HepG2 (cell line): ENCODE results near the gene CHL1. TPM values are rescaled to one million over a fixed set of nuclear protein-coding genes. Genes with fewer than 3 reads are reported as not detected.
"Not testable (repeated sequence)": the region's sequence is repeated elsewhere in the genome, so short reads cannot be mapped to it uniquely, and the experiment has no call there.

Experiments
- ATAC-seq: fragments of 200-7000 bp; cut with Tn5 transposase; 3 replicates; pipeline ENCODE4 v1.9.1; 2020; ENCODE audit warnings: mild to moderate bottlenecking, moderate library complexity
- BruUV-seq: library from RNA; stranded (reverse); fragments of 400-500 nt; replicated peaks from 2 replicates; lab custom pipeline; 2021; lab: Mats Ljungman, UMichigan
- CTCF ChIA-PET: fragments of 300-600 bp; formaldehyde crosslinking; extraction: SDS; loops from one replicate; lab custom pipeline; 2021; ENCODE audit warnings: low total read pairs, inconsistent platforms, low intra/inter-chr PET ratio; lab: Yijun Ruan, JAX
- POLR2A ChIA-PET: fragments of 350-600 bp; sonication (Branson Sonifier 250); formaldehyde crosslinking; loops from one replicate; lab custom pipeline; 2020; ENCODE audit warnings: antibody characterized with exemption, inconsistent platforms; lab: Yijun Ruan, JAX
- DNase-seq: peaks from one replicate; pipeline ENCODE4 v3.0.0-alpha.2; 2015; ENCODE audit warnings: low spot score
- FAIRE-seq: peaks from 3 replicates; lab custom pipeline; 2011; peaks lifted over from hg19 to GRCh38; lab: Jason Lieb, UNC
- H2AFZ ChIP-seq: one replicate; pipeline ENCODE4 v1.6.1; 2011; ENCODE audit warnings: low read length, inconsistent platforms
- H3K27ac ChIP-seq: fragments of 300-600 bp; 3 replicates; pipeline ENCODE4 v1.8.0; 2011; ENCODE audit warnings: mixed run types, mild to moderate bottlenecking, mixed read lengths, low read length, inconsistent platforms; ENCODE audit not compliant: insufficient read depth; ENCODE audit errors: extremely low read length
- H3K27me3 ChIP-seq, 2 experiments: fragments of 200-600 bp in 1 of 2; 2 replicates in 1 of 2; 3 replicates in 1 of 2; pipeline versions ENCODE4 v1.6.0 to v1.8.0; 2011; ENCODE audit warnings: low read length in 2 of 2, mild to moderate bottlenecking in 2 of 2, moderate library complexity in 2 of 2, inconsistent platforms in 1 of 2; ENCODE audit not compliant: insufficient read depth in 2 of 2, control insufficient read depth in 1 of 2
- H3K36me3 ChIP-seq, 2 experiments: fragments of 200-600 bp in 1 of 2; replicated peaks in 1 of 2; 2 replicates in 1 of 2; 3 replicates in 1 of 2; pipeline versions ENCODE4 v1.5.1 to v1.8.0; 2011; ENCODE audit warnings: low read length in 2 of 2, inconsistent platforms in 1 of 2; ENCODE audit not compliant: insufficient read depth in 2 of 2, control insufficient read depth in 1 of 2
- H3K4me1 ChIP-seq: 2 replicates; pipeline ENCODE4 v1.5.1; 2012; ENCODE audit warnings: low read length, inconsistent platforms; ENCODE audit not compliant: insufficient read depth
- H3K4me2 ChIP-seq: 2 replicates; pipeline ENCODE4 v1.6.0; 2011; ENCODE audit warnings: low read depth, low read length, inconsistent platforms
- H3K4me3 ChIP-seq, 3 experiments: fragments of 200-600 bp in 1 of 3; sonication (generic), shearing (Covaris generic) in 1 of 3; replicated peaks in 1 of 3; 2 replicates each; pipeline ENCODE4 v1.5.1; 2011 to 2016; ENCODE audit warnings: low read length in 3 of 3, inconsistent platforms in 2 of 3, low read depth in 2 of 3, mild to moderate bottlenecking in 2 of 3, control low read depth in 1 of 3, mixed read lengths in 1 of 3; ENCODE audit not compliant: insufficient read depth in 1 of 3
- H3K79me2 ChIP-seq: one replicate; pipeline ENCODE4 v1.6.1; 2011; ENCODE audit warnings: low read length, inconsistent platforms; ENCODE audit not compliant: insufficient read depth
- H3K9ac ChIP-seq: 2 replicates; pipeline ENCODE4 v1.6.0; 2011; ENCODE audit warnings: mild to moderate bottlenecking, low read depth, low read length, inconsistent platforms; ENCODE audit not compliant: insufficient read depth
- H3K9me3 ChIP-seq: 2 replicates; pipeline ENCODE4 v1.5.1; 2012; ENCODE audit warnings: mild to moderate bottlenecking, low read length
- H4K20me1 ChIP-seq: 2 replicates; pipeline ENCODE4 v1.6.0; 2011; ENCODE audit warnings: inconsistent platforms, mild to moderate bottlenecking, low read length, moderate library complexity; ENCODE audit not compliant: insufficient read depth
- CEBPB ChIP-seq: IDR thresholded peaks from 2 replicates; pipeline ENCODE4 v1.6.1; 2011; ENCODE audit warnings: low read depth, low read length, improper control_type of control experiment, borderline replicate concordance
- HOXA9 ChIP-seq: sonication (generic); formaldehyde crosslinking; IDR thresholded peaks from 2 replicates; pipeline ENCODE4 v1.8.1; 2022; ENCODE audit warnings: missing genetic modification reagents, mild to moderate bottlenecking, moderate library complexity, borderline replicate concordance
- KAT2B ChIP-seq: fragments of 150-350 bp; IDR thresholded peaks from 2 replicates; pipeline ENCODE4 v1.6.1; 2014; ENCODE audit warnings: low read depth, low read length, borderline replicate concordance
- SALL1 ChIP-seq: sonication (generic); formaldehyde crosslinking; IDR thresholded peaks from 2 replicates; pipeline ENCODE4 v1.8.0; 2022; ENCODE audit warnings: mild to moderate bottlenecking, missing genetic modification reagents
- ZNF737 ChIP-seq: sonication (generic); formaldehyde crosslinking; IDR thresholded peaks from 2 replicates; pipeline ENCODE4 v1.5.0; 2020; ENCODE audit warnings: missing genetic modification reagents, mild to moderate bottlenecking, borderline replicate concordance
- ZNF766 ChIP-seq: sonication (generic); formaldehyde crosslinking; IDR thresholded peaks from 2 replicates; pipeline ENCODE4 v1.5.0; 2020; ENCODE audit warnings: missing genetic modification reagents, borderline replicate concordance
- WGBS: methylation state at CpG from one replicate; pipeline ENCODE4 v1.1.6; 2017; ENCODE audit warnings: low lambda C conversion rate; 5-methylcytosine and 5-hydroxymethylcytosine counted together
- in situ Hi-C: cut with HindIII; loops from 2 replicates; pipeline ENCODE4 v1.10.0; 2017; ENCODE audit warnings: low pct_unique_long_range_greater_than_20kb; ENCODE audit not compliant: extremely low pct_ligation_motif_present
- intact Hi-C: fragments of 100-400 bp; cut with micrococcal nuclease; formaldehyde crosslinking; loops from one replicate; pipeline ENCODE4 v1.10.0; 2022; ENCODE audit not compliant: unreplicated experiment
- polyA plus RNA-seq, 8 experiments: library from polyadenylated mRNA; depleted of rRNA in 3 of 8; stranded (reverse) in 7 of 8; unstranded in 1 of 8; fragments of >200 nt; fragmentation: Illumina TruSeq in 4 of 8; extraction: Trizol in 4 of 8; gene quantifications; 2 replicates each; pipeline versions ENCODE4 v1.2.1 to v1.2.3, GENCODE V29; 2011 to 2016; ENCODE audit warnings: low read depth in 4 of 8, missing spikeins in 1 of 8, mixed read lengths in 1 of 8; ENCODE audit not compliant: insufficient read depth in 1 of 8
- total RNA-seq, 5 experiments: library from RNA; depleted of rRNA; stranded (reverse); fragments of >200 nt; fragmentation: Illumina TruSeq; extraction: Trizol; gene quantifications; 2 replicates each; pipeline ENCODE4 v1.2.3, GENCODE V29; 2016; ENCODE audit warnings: low read depth in 1 of 5
- TF ChIP-seq, protein P1 (sequence below): sonication (generic); formaldehyde crosslinking; IDR thresholded peaks from 2 replicates; pipeline ENCODE4 v1.4.0; 2020; ENCODE audit warnings: missing genetic modification reagents
- TF ChIP-seq, protein P2 (sequence below): sonication (generic); formaldehyde crosslinking; IDR thresholded peaks from 2 replicates; pipeline ENCODE4 v1.4.0; 2020; ENCODE audit warnings: mild to moderate bottlenecking, missing genetic modification reagents

The CHL1 gene
- total and polyA plus RNA-seq, 2 of the 13 experiments (the other 11 are each of a cell fraction or from before 2014, with no cell fraction given), result not detected

DNA sequence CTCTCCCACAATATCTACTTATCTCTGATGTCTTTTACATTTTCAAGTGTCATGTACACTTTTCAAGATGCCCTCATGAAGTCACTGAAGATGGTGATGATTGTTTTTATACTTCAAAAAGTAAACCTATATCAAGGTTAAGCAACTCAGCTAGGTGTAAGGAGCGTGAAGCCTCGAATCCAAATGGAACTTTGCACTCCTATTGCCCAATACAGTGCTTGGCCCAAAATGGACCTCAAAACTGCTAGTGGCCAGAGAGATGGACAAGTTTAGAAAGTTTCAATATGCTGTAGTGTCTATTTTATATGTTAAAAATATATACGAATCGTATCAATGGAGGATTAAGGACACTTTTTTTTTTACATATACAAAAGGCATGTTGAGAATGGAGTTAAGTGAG lies 167.7 kb downstream of the CHL1 start:
- CTCF ChIA-PET, result no interaction called here
- Histone ChIP-seq H3K27me3 (no peaks in the 10 kb centered on the region), H3K9me3 (no peaks in the 10 kb centered on the region), H3K36me3 (no peaks in the 10 kb centered on the region), H3K4me2 (no peak overlapping the region), H4K20me1 (no peaks in the 10 kb centered on the region), H3K9ac (no peak overlapping the region), H2AFZ (no peak overlapping the region), H3K27ac (no peak overlapping the region), H3K4me3 (no peak overlapping the region), H3K79me2 (no peaks in the 10 kb centered on the region), H3K4me1 (no peaks in the 10 kb centered on the region)
- in situ Hi-C loops (no loop called here), intact Hi-C loops (no loop called here)
- ATAC-seq, result no peak
- TF ChIP-seq, protein P1, sequence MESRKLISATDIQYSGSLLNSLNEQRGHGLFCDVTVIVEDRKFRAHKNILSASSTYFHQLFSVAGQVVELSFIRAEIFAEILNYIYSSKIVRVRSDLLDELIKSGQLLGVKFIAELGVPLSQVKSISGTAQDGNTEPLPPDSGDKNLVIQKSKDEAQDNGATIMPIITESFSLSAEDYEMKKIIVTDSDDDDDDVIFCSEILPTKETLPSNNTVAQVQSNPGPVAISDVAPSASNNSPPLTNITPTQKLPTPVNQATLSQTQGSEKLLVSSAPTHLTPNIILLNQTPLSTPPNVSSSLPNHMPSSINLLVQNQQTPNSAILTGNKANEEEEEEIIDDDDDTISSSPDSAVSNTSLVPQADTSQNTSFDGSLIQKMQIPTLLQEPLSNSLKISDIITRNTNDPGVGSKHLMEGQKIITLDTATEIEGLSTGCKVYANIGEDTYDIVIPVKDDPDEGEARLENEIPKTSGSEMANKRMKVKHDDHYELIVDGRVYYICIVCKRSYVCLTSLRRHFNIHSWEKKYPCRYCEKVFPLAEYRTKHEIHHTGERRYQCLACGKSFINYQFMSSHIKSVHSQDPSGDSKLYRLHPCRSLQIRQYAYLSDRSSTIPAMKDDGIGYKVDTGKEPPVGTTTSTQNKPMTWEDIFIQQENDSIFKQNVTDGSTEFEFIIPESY (CRISPR knock-in tag), result no peak
- TF ChIP-seq KAT2B (no peak), HOXA9 (CRISPR knock-in tag) (no peak), SALL1 (CRISPR knock-in tag) (no peak), CEBPB (0 out of 2 replicates have a peak, but pooled peaks have one; percentile 16), ZNF766 (no peak)
- no TSS peak for BruUV-seq
- no peak for DNase-seq
- FAIRE-seq, result no peak
- WGBS, result 19% methylated on average over 4 of the region's 4 CpGs
- POLR2A ChIA-PET, result no interaction called here

DNA sequence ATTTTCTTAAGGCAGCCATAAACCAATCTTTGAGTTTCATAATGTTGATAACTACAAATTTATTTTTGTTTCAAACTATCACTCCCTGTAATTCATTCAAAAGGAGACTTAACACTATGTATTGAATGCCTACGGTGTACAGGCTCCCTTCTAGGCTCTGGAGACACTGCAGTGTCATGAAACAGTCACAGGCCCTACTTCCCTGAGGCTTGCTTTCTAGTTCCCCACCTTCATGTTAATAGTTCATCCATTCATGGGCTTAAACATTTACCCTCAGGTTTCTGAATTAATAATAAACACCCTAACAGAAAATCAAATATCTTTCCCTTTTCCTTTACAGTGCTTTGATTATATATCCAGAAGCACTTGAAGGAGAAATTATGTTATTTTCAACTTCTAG lies 168.7 kb downstream of the CHL1 start:
- intact Hi-C loops, result no loop called here
- Histone ChIP-seq H3K4me3 (no peak overlapping the region), H3K9me3 (no peaks in the 10 kb centered on the region), H3K4me2 (no peak overlapping the region), H3K27me3 (no peaks in the 10 kb centered on the region; a peak in 1 of 5 replicates), H3K79me2 (no peaks in the 10 kb centered on the region), H3K27ac (no peak overlapping the region), H3K36me3 (no peaks in the 10 kb centered on the region), H2AFZ (no peak overlapping the region), H3K9ac (no peak overlapping the region), H4K20me1 (no peaks in the 10 kb centered on the region), H3K4me1 (no peaks in the 10 kb centered on the region)
- FAIRE-seq (no peak), ATAC-seq (no peak), DNase-seq (no peak)
- in situ Hi-C loops, result no loop called here
- no TSS peak for BruUV-seq
- 4% methylated on average over 1 of the region's 1 CpG for WGBS
- POLR2A ChIA-PET, result no interaction called here
- TF ChIP-seq, protein P2, sequence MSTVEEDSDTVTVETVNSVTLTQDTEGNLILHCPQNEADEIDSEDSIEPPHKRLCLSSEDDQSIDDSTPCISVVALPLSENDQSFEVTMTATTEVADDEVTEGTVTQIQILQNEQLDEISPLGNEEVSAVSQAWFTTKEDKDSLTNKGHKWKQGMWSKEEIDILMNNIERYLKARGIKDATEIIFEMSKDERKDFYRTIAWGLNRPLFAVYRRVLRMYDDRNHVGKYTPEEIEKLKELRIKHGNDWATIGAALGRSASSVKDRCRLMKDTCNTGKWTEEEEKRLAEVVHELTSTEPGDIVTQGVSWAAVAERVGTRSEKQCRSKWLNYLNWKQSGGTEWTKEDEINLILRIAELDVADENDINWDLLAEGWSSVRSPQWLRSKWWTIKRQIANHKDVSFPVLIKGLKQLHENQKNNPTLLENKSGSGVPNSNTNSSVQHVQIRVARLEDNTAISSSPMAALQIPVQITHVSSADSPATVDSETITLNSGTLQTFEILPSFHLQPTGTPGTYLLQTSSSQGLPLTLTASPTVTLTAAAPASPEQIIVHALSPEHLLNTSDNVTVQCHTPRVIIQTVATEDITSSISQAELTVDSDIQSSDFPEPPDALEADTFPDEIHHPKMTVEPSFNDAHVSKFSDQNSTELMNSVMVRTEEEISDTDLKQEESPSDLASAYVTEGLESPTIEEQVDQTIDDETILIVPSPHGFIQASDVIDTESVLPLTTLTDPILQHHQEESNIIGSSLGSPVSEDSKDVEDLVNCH (CRISPR knock-in tag), result no peak
- TF ChIP-seq ZNF737 (CRISPR knock-in tag), result no peak
- CTCF ChIA-PET, result no interaction called here

DNA sequence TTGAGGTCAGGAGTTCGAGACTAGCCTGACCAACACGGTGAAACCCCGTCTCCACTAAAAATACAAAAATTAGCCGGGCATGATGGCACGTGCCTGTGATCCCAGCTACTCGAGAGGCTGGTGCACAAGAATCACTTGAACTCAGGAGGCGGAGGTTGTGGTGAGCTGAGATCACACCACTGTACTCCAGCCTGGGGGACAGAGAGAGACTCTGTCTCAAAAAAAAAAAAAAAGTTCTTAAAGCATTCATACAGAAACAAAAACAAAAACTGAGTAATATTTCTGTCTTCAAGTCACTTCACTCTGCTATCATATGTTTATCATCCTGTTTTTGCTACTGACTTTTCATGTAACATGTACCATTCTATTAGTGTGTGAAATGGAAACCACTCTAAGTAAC lies 169.7 kb downstream of the CHL1 start:
- H2AFZ ChIP-seq, H3K4me2 ChIP-seq, FAIRE-seq, CTCF ChIA-PET, in situ Hi-C loops, H3K4me1 ChIP-seq, H3K36me3 ChIP-seq, H3K4me3 ChIP-seq, H4K20me1 ChIP-seq, H3K79me2 ChIP-seq, POLR2A ChIA-PET, H3K27me3 ChIP-seq, BruUV-seq, H3K9ac ChIP-seq, H3K9me3 ChIP-seq, H3K27ac ChIP-seq, DNase-seq, intact Hi-C loops, ATAC-seq: not testable (repeated sequence)
- 14% methylated on average over 7 of the region's 7 CpGs for WGBS
